CD14-positive monocyte (primary cell): ENCODE data around the gene MATN4. TPM values are rescaled to one million over a fixed set of nuclear protein-coding genes. Genes with fewer than 3 reads are reported as not detected.
A peak's percentile ranks its signal among the peaks of the same experiment; 100 is the strongest.

ENCODE experiments used
- DNase-seq, 3 donors: peaks; one replicate each; pipeline ENCODE4 v3.0.0-alpha.2; 2011 to 2022
- H2AFZ ChIP-seq: 2 replicates; pipeline ENCODE4 v1.6.0; 2012; ENCODE audit warnings: mild to moderate bottlenecking, low read depth, low read length, inconsistent platforms; ENCODE audit not compliant: insufficient read depth, poor library complexity, severe bottlenecking
- H3K27ac ChIP-seq, 2 donors: 1 replicate in 1 of 2; 2 replicates in 1 of 2; pipeline ENCODE4 v1.5.1; 2012 to 2013; ENCODE audit warnings: low read length in 2 of 2, control low read depth in 1 of 2, inconsistent platforms in 1 of 2, low read depth in 1 of 2, mild to moderate bottlenecking in 1 of 2
- H3K27me3 ChIP-seq, 2 donors: one replicate each; pipeline versions ENCODE4 v1.6.0 to v1.6.1; 2011 to 2013; ENCODE audit warnings: low read length in 2 of 2; ENCODE audit not compliant: control insufficient read depth in 2 of 2, insufficient read depth in 2 of 2
- H3K36me3 ChIP-seq, 2 donors: replicated peaks in 1 of 2; 1 replicate in 1 of 2; 2 replicates in 1 of 2; pipeline versions ENCODE4 v1.5.1 to v1.6.1; 2012 to 2013; ENCODE audit warnings: low read length in 2 of 2, control low read depth in 1 of 2, inconsistent platforms in 1 of 2, mild to moderate bottlenecking in 1 of 2; ENCODE audit not compliant: insufficient read depth in 2 of 2, control insufficient read depth in 1 of 2
- H3K4me1 ChIP-seq, 2 donors: 1 replicate in 1 of 2; 2 replicates in 1 of 2; pipeline versions ENCODE4 v1.5.1 to v1.6.1; 2012 to 2013; ENCODE audit warnings: low read length in 2 of 2, control low read depth in 1 of 2, inconsistent platforms in 1 of 2, mild to moderate bottlenecking in 1 of 2, moderate library complexity in 1 of 2; ENCODE audit not compliant: insufficient read depth in 2 of 2, control insufficient read depth in 1 of 2
- H3K4me2 ChIP-seq: replicated peaks from 2 replicates; pipeline ENCODE3; 2012; ENCODE audit warnings: low read length, moderate library complexity, mild to moderate bottlenecking; ENCODE audit not compliant: poor library complexity, severe bottlenecking; ENCODE audit errors: extremely low read depth
- H3K4me3 ChIP-seq, 3 experiments: fragments of 200-600 bp in 1 of 3; sonication (generic) in 1 of 3; replicated peaks in 1 of 3; 1 replicate in 2 of 3; 2 replicates in 1 of 3; pipeline ENCODE4 v1.5.1; 2011 to 2013; ENCODE audit warnings: low read length in 3 of 3, mild to moderate bottlenecking in 3 of 3, control low read depth in 2 of 3, low read depth in 2 of 3, inconsistent platforms in 1 of 3, moderate library complexity in 1 of 3
- H3K79me2 ChIP-seq: 2 replicates; pipeline ENCODE4 v1.6.0; 2012; ENCODE audit warnings: mild to moderate bottlenecking, control low read depth, inconsistent platforms, low read length, moderate library complexity; ENCODE audit not compliant: insufficient read depth
- H3K9ac ChIP-seq: 2 replicates; pipeline ENCODE4 v1.6.0; 2017; ENCODE audit warnings: low read length, mild to moderate bottlenecking; ENCODE audit not compliant: insufficient read depth, poor library complexity, severe bottlenecking
- H3K9me3 ChIP-seq, 2 donors: replicated peaks in 1 of 2; 1 replicate in 1 of 2; 2 replicates in 1 of 2; pipeline versions ENCODE4 v1.5.1 to v1.6.1; 2012 to 2013; ENCODE audit warnings: low read length in 2 of 2, control low read depth in 1 of 2; ENCODE audit not compliant: control insufficient read depth in 1 of 2, insufficient read depth in 1 of 2
- H4K20me1 ChIP-seq: 2 replicates; pipeline ENCODE4 v1.6.0; 2012; ENCODE audit warnings: mild to moderate bottlenecking, low read length, control low read depth, moderate library complexity; ENCODE audit not compliant: insufficient read depth
- H3K27ac Mint-ChIP-seq, 7 donors: one replicate each; pipeline ENCODE4 v1.8.0; 2020; ENCODE audit warnings: mild to moderate bottlenecking in 7 of 7, mixed read lengths in 7 of 7, moderate library complexity in 6 of 7, inconsistent platforms in 2 of 7
- H3K27me3 Mint-ChIP-seq, 3 donors: one replicate each; pipeline ENCODE4 v1.8.0; 2021 to 2022; ENCODE audit warnings: low read depth in 3 of 3, mild to moderate bottlenecking in 3 of 3, mixed read lengths in 3 of 3, moderate library complexity in 3 of 3, inconsistent platforms in 1 of 3
- H3K36me3 Mint-ChIP-seq, 2 donors: one replicate each; pipeline ENCODE4 v1.8.0; 2020; ENCODE audit warnings: mixed read lengths in 2 of 2, inconsistent platforms in 1 of 2, mild to moderate bottlenecking in 1 of 2
- H3K4me1 Mint-ChIP-seq: one replicate; pipeline ENCODE4 v1.8.0; 2020; ENCODE audit warnings: mild to moderate bottlenecking, mixed read lengths
- H3K4me3 Mint-ChIP-seq, 2 donors: one replicate each; pipeline ENCODE4 v1.8.0; 2020; ENCODE audit warnings: mild to moderate bottlenecking in 2 of 2, mixed read lengths in 2 of 2, moderate library complexity in 1 of 2
- H3K9me3 Mint-ChIP-seq, 7 donors: one replicate each; pipeline ENCODE4 v1.8.0; 2020 to 2022; ENCODE audit warnings: mixed read lengths in 7 of 7, mild to moderate bottlenecking in 6 of 7, moderate library complexity in 6 of 7, inconsistent platforms in 2 of 7
- CTCF ChIP-seq: fragments of 200-600 bp; IDR thresholded peaks from one replicate; pipeline ENCODE4 v1.8.0; 2022; ENCODE audit warnings: antibody characterized with exemption, mild to moderate bottlenecking
- WGBS: methylation state at CpG from one replicate; pipeline ENCODE4 v1.1.5; 2013; ENCODE audit warnings: missing lambda C conversion rate; ENCODE audit not compliant: insufficient coverage; 5-methylcytosine and 5-hydroxymethylcytosine counted together
- intact Hi-C, 2 donors: fragments of 100-400 bp; cut with micrococcal nuclease; formaldehyde crosslinking; loops; one replicate each; pipeline versions ENCODE4 v1.15.0 to v1.15.1; 2023
- polyA plus RNA-seq, 3 donors: library from polyadenylated mRNA; depleted of rRNA in 1 of 3; unstranded in 2 of 3; stranded (reverse) in 1 of 3; fragments of 300-500 nt in 2 of 3; fragments of >200 nt in 1 of 3; fragmentation: Illumina TruSeq in 2 of 3; gene quantifications; 1 replicate in 2 of 3; 2 replicates in 1 of 3; pipeline ENCODE4 v1.2.3, GENCODE V29; 2012 to 2021

Gene MATN4
- polyA plus RNA-seq, 3 donors: not detected

- peak overlapping the region in 1 of 7 donors; percentile 47 for H3K27ac Mint-ChIP-seq
- intact Hi-C loops: no loop called here
Observed at GRCh38 chr20:45312241-45312640, 4.1 kb upstream of the MATN4 start.

GRCh38 chr20:45311589-45312211 lies 3.6 kb upstream of the MATN4 start:
- intact Hi-C loops: no loop called here
- H3K9me3 ChIP-seq: no peaks in the 10 kb centered on the region
- H3K27ac Mint-ChIP-seq: no peak overlapping the region
- 20% methylated on average over 38 of the region's 45 CpGs for WGBS
- H3K27me3 ChIP-seq: peaks cover 0 to 34% of the 10 kb centered on the region in 2 donors
- no peaks in the 10 kb centered on the region for H4K20me1 ChIP-seq
- peaks cover 0 to 8% (median 0%) of the 10 kb centered on the region in 7 donors for H3K9me3 Mint-ChIP-seq
- peak; percentile 88 for TF ChIP-seq CTCF
- H3K27ac ChIP-seq: no peak overlapping the region
- no peaks in the 10 kb centered on the region for H3K79me2 ChIP-seq
- no peak overlapping the region for H3K4me2 ChIP-seq
- peaks cover 12% of the 10 kb centered on the region for H3K4me1 Mint-ChIP-seq
- DNase-seq: peak; percentile 25 to 52 (median 42)
- peaks cover 45 to 69% (median 62%) of the 10 kb centered on the region in 3 donors for H3K27me3 Mint-ChIP-seq
- no peak overlapping the region for H3K9ac ChIP-seq
- no peaks in the 10 kb centered on the region for H3K36me3 ChIP-seq
- H2AFZ ChIP-seq: no peak overlapping the region
- peaks cover 3 to 7% of the 10 kb centered on the region in 2 donors for H3K4me1 ChIP-seq
- H3K4me3 Mint-ChIP-seq: peak overlapping the region in 1 of 2 donors; percentile 46
- no peaks in the 10 kb centered on the region for H3K36me3 Mint-ChIP-seq
- H3K4me3 ChIP-seq: no peak overlapping the region

More at GRCh38 chr20:45312241-45312640, 4.1 kb upstream of the MATN4 start:
- Histone ChIP-seq H3K4me1 (peaks cover 3 to 7% of the 10 kb centered on the region in 2 donors), H3K4me3 (no peak overlapping the region), H2AFZ (no peak overlapping the region), H3K9ac (no peak overlapping the region), H3K9me3 (no peaks in the 10 kb centered on the region), H3K27ac (no peak overlapping the region), H3K27me3 (peaks cover 2 to 36% of the 10 kb centered on the region in 2 donors), H4K20me1 (no peaks in the 10 kb centered on the region), H3K36me3 (no peaks in the 10 kb centered on the region), H3K79me2 (no peaks in the 10 kb centered on the region), H3K4me2 (no peak overlapping the region)
- H3K4me1 Mint-ChIP-seq: peaks cover 13% of the 10 kb centered on the region
- H3K4me3 Mint-ChIP-seq: peak overlapping the region in 1 of 2 donors; percentile 10
- WGBS: 69% methylated on average over 15 of the region's 21 CpGs
- H3K9me3 Mint-ChIP-seq: peaks cover 0 to 9% (median 0%) of the 10 kb centered on the region in 7 donors
- DNase-seq: no peak
- TF ChIP-seq CTCF: no peak
- no peaks in the 10 kb centered on the region for H3K36me3 Mint-ChIP-seq
- peaks cover 46 to 70% (median 65%) of the 10 kb centered on the region in 3 donors for H3K27me3 Mint-ChIP-seq
